Astrocyte (in vitro differentiated cells and primary cell): ENCODE results near the gene MAMLD1.

Source experiments
- EZH2 ChIP-seq: IDR thresholded peaks from 2 replicates; pipeline ENCODE4 v1.6.1; 2012; ENCODE audit warnings: mild to moderate bottlenecking, low read length, inconsistent platforms; ENCODE audit not compliant: insufficient read depth
- TF ChIP-seq, protein P1 (sequence below): IDR thresholded peaks from 2 replicates; pipeline ENCODE4 v1.5.1; 2011; ENCODE audit warnings: low read depth, mild to moderate bottlenecking, inconsistent platforms, low read length, moderate library complexity; ENCODE audit not compliant: insufficient read depth

DNA sequence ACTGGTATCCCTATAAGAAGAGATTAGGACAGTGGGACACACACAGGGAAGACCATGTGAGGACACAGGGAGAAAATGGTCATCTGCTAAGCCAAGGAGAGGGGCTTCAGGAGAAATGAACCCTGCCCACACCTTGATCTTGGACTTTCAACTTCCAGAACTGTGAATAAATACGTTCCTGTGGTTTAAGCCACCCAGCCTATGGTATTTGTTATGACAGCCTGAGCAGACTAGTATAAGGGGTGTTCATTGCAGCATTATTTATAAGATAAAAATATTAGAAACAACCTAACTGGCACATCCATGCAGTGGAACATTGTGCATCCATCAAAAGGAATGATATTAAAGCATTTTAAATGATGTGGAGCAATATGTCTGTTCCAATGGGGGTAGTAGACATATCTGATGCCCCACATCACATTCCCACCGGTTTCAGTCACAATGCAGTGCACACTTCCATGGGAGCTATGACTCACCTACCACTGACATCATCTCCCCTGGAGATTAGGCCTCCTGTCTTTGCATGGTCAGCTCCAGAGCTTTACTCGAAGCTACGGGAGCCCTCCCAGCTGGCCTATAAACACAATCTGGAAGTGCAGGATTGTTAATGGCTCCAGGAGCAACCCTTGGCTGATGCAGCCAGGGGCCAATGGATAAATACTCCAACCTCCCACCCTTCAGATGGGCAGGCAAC is 38.9 kb upstream of the MAMLD1 start:
- TF ChIP-seq, protein P1, sequence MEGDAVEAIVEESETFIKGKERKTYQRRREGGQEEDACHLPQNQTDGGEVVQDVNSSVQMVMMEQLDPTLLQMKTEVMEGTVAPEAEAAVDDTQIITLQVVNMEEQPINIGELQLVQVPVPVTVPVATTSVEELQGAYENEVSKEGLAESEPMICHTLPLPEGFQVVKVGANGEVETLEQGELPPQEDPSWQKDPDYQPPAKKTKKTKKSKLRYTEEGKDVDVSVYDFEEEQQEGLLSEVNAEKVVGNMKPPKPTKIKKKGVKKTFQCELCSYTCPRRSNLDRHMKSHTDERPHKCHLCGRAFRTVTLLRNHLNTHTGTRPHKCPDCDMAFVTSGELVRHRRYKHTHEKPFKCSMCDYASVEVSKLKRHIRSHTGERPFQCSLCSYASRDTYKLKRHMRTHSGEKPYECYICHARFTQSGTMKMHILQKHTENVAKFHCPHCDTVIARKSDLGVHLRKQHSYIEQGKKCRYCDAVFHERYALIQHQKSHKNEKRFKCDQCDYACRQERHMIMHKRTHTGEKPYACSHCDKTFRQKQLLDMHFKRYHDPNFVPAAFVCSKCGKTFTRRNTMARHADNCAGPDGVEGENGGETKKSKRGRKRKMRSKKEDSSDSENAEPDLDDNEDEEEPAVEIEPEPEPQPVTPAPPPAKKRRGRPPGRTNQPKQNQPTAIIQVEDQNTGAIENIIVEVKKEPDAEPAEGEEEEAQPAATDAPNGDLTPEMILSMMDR: no peak
- TF ChIP-seq EZH2: no peak
